ENCODE measurements around the gene NPNT.

GRCh38 chr4:105902550-105903262, 7.4 kb downstream of the NPNT start:
- TF ChIP-seq POLR2A (IDR thresholded peaks at IDR 0.05) (no peak), POLR2AphosphoS5 (IDR thresholded peaks at IDR 0.05) (no peak), EP300 (IDR thresholded peaks at IDR 0.05) (no peak)
- TF ChIP-seq, protein P1, sequence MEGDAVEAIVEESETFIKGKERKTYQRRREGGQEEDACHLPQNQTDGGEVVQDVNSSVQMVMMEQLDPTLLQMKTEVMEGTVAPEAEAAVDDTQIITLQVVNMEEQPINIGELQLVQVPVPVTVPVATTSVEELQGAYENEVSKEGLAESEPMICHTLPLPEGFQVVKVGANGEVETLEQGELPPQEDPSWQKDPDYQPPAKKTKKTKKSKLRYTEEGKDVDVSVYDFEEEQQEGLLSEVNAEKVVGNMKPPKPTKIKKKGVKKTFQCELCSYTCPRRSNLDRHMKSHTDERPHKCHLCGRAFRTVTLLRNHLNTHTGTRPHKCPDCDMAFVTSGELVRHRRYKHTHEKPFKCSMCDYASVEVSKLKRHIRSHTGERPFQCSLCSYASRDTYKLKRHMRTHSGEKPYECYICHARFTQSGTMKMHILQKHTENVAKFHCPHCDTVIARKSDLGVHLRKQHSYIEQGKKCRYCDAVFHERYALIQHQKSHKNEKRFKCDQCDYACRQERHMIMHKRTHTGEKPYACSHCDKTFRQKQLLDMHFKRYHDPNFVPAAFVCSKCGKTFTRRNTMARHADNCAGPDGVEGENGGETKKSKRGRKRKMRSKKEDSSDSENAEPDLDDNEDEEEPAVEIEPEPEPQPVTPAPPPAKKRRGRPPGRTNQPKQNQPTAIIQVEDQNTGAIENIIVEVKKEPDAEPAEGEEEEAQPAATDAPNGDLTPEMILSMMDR (IDR thresholded peaks at IDR 0.05) = no peak
